GM19023 (cell line): ENCODE measurements around the gene ZNF300.
"Not testable (repeated sequence)": the region's sequence is repeated elsewhere in the genome, so short reads cannot be mapped to it uniquely, and the experiment has no call there.

Experiments used
- ATAC-seq: cut with Tn5 transposase; IDR thresholded peaks from one replicate; pipeline ENCODE4 v1.9.1; 2021; ENCODE audit warnings: mild to moderate bottlenecking, moderate library complexity; ENCODE audit not compliant: unreplicated experiment

Gene ZNF300

DNA sequence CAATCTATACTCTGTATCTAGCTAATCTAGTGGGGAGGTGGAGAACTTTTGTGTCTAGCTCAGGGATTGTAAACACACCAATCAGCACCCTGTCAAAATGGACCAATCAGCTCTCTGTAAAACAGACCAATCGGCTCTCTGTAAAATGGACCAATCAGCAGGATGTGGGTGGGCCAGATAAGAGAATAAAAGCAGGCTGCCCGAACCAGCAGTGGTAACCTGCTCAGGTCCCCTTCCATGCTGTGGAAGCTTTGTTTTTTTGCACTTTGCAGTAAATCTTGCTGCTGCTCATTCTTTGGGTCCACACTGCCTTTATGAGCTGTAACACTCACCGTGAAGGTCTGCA lies 58.5 kb downstream of the ZNF300 start, which contains the start of gene IRGM:
Gene IRGM, plus strand, starts transcription at position 214 of the 346 bp plus-strand sequence. CDS start 1,603 bp downstream, outside the sequence.
- ATAC-seq: not testable (repeated sequence)

DNA sequence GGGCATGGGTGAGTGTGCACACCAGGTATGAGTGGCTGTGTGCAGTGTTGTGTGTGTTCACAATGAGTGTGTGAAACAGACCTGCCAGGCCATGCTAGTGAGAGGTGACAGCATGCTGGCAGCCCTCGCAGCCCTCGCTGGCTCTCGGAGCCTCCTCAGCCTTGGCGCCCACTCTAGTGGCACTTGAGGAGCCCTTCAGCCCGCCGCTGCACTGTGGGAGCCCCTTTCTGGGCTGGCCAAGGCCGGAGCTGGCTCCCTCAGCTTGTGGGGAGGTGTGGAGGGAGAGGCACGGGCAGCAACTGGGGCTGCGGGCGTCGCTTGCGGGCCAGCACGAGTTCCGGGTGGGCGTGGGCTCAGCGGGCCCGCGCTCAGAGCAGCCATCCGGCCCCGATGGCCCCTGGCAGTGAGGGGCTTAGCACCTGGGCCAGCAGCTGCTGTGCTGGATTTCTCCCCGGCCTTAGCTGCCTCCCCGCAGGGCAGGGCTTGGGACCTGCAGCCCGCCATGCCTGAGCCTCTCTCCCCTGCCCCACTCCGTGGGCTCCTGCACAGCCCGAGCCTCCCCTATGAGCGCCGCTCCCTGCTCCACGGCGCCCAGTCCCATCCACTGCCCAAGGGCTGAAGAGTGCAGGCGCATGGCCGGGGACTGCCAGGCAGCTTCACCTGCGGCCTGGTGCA lies 59.5 kb downstream of the ZNF300 start:
- ATAC-seq: not testable (repeated sequence)
